Sigmoid colon (tissue), 4 donors: ENCODE measurements around the gene STXBP4.

Experiments
- CTCF ChIP-seq, 4 experiments: fragments of 450-650 bp in 3 of 4; fragments of 200-600 bp in 1 of 4; IDR thresholded peaks; one replicate each; pipeline ENCODE4 v1.5.1; 2016 to 2019; ENCODE audit warnings: antibody characterized with exemption in 4 of 4, mild to moderate bottlenecking in 3 of 4, moderate library complexity in 2 of 4
- POLR2AphosphoS5 ChIP-seq, 4 donors: sonication (generic); formaldehyde crosslinking; IDR thresholded peaks; one replicate each; pipeline ENCODE4 v1.6.1; 2017; ENCODE audit warnings: antibody characterized with exemption in 4 of 4

DNA sequence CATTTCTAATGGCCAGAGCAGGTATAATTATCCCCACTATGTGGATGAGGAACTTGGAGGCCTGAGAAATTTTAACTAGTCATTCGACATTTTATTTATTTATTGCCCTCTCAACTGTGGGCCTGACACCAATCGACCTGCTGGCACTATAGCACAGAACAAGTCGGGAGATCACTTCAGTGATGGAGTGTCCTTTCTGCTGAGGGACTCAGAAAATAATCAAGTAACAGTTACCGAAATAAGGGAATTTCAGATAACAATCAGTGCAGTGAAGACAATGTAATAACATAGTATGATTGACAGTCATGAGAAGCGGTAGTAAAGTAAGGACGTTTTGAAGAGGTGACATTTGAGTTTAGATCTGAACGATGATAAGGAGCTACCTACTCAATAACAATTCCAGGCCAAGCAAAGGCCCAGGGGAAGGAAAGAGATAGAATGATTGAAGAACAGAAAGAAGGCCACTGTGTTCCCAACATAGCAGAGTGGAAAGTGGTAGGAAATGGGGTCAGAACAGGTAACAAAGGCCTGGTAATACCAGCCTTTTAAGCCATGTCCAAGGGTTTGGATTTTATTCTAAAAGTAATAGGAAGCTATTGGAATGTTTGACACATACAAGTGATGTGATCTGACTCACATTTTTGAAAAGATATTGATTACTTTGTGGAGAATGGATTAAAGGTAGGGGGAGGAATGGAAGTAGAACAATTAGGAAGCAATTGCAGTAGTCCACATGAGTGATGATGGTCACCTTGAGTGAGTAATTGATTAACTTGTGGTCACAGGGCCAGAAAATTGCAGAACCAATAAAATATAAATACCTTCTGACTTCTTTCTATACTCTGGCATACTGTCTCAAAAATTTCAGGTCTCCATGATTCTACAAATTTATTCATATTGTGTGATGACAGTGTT is 1.4 kb downstream of the STXBP4 start:
- TF ChIP-seq CTCF (IDR thresholded peaks at IDR 0.05) (no peak), POLR2AphosphoS5 (IDR thresholded peaks at IDR 0.05) (no peak)
